Activated gamma-delta T cell treated with anti-CD3 and anti-CD28 coated beads, Interleukin-2, amount 50 U/mL, for 16 hours (primary cell): Measurements from ENCODE around the gene RAD23A.
"Not testable (repeated sequence)": the region's sequence is repeated elsewhere in the genome, so short reads cannot be mapped to it uniquely, and the experiment has no call there.

Source experiments
- DNase-seq: peaks from one replicate; pipeline ENCODE4 v3.0.0-alpha.2; 2020; ENCODE audit warnings: low read depth

RAD23A gene

DNA sequence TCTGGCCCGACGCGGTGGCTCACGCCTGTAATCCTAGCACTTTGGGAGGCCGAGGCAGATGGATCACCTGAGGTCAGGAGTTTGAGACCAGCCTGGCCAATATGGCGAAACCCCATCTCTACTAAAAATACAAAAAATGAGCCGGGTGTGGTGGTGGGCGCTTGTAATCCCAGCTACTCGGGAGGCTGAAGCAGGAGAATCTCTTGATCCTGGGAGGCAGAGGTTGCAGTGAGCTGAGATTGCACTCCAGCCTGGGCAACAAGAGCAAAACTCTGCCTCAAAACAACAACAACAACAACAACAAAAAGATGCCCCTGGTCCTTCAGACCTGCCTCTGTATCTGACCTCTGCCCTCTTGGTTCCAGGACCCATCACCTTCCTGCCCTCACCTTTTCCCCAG is 9.9 kb downstream of the RAD23A start:
- not testable (repeated sequence) for DNase-seq

DNA sequence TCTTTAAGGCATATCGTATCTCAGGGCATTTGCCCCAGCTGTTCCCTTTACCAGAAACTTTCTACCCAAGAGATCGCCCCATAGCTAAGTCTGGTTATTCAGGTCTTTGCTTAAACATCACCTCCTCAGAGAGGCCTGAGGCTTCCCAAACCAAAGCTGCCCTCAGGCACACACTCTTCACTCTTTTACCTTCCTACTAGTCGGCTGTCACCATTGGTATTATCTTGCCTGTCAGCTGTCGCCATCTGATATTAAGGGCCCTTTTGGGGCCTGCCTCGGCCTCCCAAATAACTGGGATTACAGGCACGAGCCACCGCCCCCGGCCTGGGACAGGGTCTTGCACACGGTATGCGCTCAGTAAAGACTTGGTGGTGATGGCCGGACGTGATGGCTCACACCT is 10.3 kb downstream of the RAD23A start:
- DNase-seq, result no peak

GRCh38 chr19:12956446-12957388 is 11.1 kb downstream of the RAD23A start, which contains the start of gene GADD45GIP1:
TSS of gene GADD45GIP1 (minus strand) at chr19:12957223. CDS start at chr19:12957212, 11 bp downstream.
- peak; percentile 63 for DNase-seq

DNA sequence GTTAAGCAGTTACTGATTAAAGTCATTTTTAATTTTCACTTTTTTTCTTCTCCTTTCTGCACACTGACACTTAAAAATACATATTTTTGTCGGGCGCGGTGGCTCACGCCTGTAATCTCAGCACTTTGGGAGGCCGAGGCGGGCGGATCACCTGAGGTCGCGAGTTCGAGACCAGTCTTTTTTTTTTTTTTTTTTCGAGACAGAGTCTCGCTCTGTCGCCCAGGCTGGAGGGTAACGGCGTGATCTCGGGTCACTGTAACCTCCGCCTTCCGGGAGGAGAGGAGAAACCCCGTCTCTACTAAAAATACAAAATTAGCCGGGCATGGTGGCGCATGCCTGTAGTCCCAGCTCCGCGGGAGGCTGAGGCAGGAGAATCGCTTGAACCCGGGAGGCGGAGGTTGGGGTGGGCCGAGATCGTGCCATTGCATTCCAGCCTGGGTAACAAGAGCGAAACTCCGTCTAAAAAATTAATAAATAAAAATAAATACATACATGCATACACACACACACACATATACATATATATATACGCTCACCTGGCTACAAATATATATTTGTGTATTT is 11.8 kb downstream of the RAD23A start:
- DNase-seq, result not testable (repeated sequence)

- DNase-seq, result no peak
Measured at GRCh38 chr19:12959481-12959880, 13.8 kb downstream of the RAD23A start.

- peak; percentile 67 for DNase-seq
Measured at GRCh38 chr19:12965017-12965811, 19.6 kb downstream of the RAD23A start.

DNA sequence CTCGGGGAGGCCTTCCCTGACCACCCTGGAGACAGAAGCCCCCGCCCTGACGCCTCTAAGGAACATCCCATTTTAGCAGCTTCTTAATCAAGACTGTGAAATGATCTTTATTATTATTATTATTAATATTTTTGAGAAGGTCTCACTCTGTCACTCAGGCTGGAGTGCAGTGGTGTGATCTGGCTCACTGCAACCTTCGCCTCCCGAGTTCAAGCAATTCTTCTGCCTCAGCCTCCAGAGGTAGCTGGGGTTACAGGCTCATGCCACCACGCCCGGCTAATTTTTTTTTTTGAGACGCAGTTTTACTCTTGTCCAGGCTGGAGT is 20.1 kb downstream of the RAD23A start:
- no peak for DNase-seq

DNA sequence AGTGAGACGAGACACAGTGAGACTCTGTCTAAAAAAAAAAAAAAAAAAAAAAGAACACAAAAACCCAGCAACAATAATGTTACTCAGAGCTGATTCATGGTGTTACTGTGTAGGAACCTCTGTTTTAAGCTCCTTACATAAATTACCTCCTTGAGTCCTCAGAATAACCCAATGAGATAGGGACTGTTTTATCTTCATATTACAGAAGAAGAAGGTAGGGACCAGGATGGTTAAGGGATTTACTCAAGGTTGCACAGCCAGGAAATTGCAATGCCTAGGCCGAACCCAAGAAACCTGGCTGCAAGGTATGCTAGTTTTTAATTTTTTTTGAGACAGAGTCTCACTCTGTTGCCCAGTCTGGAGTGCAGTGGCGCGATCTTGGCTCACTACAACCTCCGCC is 22.2 kb downstream of the RAD23A start:
- DNase-seq, result no peak

- DNase-seq, result no peak
Measured at GRCh38 chr19:12969292-12969988, 23.8 kb downstream of the RAD23A start, which contains the start of gene DAND5. TSS of gene DAND5 (plus strand) at chr19:12969576. CDS start at chr19:12969661, 85 bp downstream.

DNA sequence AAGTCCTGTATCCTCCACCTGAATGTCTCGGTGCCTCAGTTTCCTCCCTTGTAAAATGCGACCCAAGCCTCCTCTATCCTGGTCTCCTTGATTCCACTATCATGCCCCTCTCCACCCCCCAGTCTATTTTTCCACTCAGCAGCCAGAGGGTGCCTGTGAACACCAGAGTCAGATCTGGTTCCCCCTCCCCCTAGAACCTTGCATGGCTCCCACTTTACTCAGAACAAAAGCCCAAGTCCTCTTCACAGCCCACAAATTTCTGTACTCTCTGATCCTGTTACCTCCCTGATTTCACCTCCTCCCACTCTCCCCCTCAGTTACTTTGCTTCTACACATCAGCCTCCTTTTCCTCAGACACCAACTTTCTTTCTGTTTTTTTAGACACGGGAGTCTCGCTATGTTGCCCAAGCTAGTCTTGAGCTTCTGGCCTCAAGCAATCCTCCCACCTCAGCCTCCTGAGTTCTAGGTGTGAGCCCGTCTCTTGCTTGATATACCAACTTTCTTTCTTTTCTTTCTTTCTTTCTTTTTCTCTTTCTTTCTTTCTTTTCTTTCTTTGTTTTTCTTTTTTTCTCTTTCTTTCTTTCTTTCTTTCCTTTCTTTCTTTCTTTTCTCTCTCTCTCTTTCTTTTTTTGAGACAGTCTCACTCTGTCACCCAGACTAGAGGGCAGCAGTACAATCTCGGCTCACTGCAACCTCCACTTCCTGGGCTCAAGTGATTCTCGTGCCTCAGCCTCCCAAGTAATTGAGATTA is 24.6 kb downstream of the RAD23A start:
- DNase-seq, result no peak

GRCh38 chr19:12973236-12973635 is 27.6 kb downstream of the RAD23A start:
- DNase-seq, result no peak

DNA sequence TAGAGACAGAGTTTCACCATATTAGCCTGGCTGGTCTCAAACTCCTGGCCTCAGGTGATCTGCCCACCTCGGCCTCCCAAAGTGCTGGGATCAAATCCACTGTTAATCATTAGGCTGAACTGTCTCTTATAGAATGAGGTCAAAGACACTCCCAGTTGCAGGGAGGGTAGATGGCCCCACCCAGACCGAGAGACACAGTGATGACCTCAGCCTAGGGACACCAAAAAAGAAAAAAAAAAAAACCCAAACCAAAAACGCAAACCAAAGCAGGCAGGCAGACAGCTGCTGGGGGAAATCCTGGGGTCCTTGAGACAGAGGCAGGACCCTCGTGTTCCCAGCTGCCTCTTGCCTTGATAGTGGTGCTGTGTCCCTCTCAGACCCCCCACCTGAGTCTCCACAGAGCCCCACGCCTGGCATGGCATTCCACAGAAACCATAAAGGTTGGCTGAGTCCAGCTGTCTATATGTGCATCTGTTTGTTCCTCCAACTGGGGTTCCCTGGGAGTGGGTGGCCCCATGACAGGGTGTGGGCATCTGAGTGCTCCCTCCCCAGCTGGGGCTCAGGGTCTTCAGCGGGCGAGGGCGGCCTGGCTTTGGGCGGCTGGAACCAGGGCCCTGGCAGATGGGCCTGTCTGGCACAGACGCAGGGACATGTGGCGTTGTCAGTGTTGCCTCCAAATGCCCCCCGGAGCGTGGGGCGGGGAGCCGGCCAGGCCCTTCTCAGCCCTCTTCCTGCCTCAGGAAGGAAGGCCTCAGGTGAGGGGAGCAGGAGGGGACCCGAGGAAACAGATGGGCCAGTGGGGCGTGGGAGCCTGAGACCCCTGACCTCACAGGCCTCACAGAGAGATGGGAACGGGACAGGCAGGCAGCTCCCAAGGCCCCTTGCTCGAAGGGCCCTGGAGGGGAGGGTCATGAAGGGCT is 28.9 kb downstream of the RAD23A start:
- no peak for DNase-seq

DNA sequence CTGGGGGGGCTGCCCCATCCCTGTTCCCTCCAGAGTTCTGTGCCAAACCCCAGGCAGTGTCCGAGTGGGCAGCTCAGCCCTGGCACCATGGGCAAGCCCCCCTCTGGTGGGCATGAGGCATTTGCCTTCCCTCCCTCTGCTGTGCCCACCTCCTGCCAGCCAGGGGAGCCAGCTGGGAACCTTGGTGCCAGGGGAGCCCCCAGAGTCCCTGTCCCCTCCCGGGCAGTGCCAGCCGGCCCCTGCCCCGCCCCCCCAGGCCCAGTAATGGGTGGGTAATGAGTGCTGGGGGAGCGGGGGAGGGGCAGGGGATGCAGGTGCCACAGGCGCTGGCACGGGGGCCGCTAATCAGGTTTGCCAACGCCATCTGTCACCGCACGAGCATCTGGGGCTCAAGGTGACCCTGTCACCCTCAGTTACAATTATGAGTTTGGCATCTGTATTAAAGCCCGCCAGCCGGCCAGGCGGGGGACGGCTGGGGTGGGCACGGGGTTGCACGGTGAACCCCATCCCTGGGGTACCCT is 29.6 kb downstream of the RAD23A start:
- DNase-seq, result no peak

DNA sequence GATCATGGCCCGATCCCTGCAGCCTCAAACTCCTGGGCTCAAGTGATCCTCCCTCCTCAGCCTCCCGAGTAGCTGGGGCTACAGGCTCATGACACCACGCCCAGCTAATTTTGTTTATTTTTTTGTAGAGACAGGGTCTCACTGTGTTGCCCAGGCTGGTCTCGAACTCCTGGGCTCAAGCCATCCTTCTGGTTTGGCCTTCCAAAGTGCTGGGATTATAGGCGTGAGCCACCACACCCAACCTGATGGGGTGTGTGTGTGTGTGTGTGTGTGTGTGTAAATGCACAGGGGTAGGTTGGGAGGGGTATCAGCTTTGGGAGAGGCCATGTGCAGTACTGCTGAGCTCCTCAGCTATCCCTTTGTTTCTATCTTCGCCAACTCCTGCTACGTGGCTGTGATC is 30.4 kb downstream of the RAD23A start:
- DNase-seq, result not testable (repeated sequence)

- no peak for DNase-seq
Measured at GRCh38 chr19:12979974-12980373, 34.3 kb downstream of the RAD23A start.

DNA sequence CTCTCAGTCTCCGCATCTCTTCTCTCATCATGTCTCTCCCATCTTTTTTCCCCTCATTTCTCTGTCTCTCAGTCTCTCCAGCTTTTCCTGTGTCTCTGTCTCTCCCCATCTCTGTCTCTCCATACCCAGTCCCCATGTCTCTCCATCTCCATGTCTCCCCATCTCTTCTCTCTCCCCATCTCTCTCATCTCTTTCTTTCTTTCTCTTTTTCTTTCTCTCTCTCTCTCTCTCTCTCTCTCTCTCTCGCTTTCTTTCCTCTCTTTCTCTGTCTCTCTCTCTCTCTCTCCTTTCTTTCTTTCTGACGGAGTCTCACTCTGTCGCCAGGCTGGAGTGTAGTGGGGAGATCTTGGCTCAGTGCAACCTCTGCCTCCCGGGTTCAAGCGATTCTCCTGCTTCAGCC is 37.0 kb downstream of the RAD23A start:
- no peak for DNase-seq

GRCh38 chr19:12983091-12983490 is 37.4 kb downstream of the RAD23A start:
- no peak for DNase-seq

GRCh38 chr19:12983542-12984142 is 38.0 kb downstream of the RAD23A start:
- peak; percentile 76 for DNase-seq

- DNase-seq, result no peak
Measured at GRCh38 chr19:12984143-12984627, 38.5 kb downstream of the RAD23A start.
